LoVo (cell line): ENCODE measurements around the gene P4HA1.

Experiments
- DNase-seq: peaks from one replicate; pipeline ENCODE4 v3.0.0-alpha.2; 2016; ENCODE audit warnings: low spot score

The P4HA1 gene

GRCh38 chr10:72979709-72980108 lies 117.0 kb downstream of the P4HA1 start:
- DNase-seq = no peak

DNA sequence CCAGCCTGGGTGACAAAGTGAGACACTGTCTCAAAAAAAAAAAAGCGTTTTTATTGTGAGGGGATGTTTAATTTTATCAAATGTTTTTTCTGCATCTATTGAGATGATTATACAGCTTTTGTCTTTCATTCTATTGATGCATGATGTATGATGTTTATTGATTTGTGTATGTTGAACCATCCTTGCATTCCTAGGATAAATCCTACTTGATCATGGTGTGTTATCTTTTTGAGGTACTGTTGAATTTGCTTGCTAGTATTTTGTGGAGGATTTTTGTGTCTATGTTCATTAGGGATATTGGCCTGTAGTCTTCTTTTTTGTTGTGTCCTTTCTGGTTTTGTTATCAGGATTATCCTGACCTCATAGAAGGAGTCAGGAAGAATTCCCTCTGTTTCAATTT lies 119.8 kb downstream of the P4HA1 start:
- no peak for DNase-seq
